Measurements from ENCODE around the gene ACAD10. TPM values are rescaled to one million over a fixed set of nuclear protein-coding genes. Genes with fewer than 3 reads are reported as not detected.

The ACAD10 gene
- total RNA-seq, 1 donor from 2014 or later: 45.1 TPM

GRCh38 chr12:111769599-111769998 is 83.7 kb downstream of the ACAD10 start:
- intact Hi-C loops (cut with micrococcal nuclease): loop anchor here (5.0 to 10.0 kb wide), 2 partner anchors 85 to 243 kb away; partner anchors contain the start of genes ACAD10, BRAP, ERP29 and TMEM116
- H3K36me3 Mint-ChIP-seq (ENCODE audit: low read depth): no peaks in the 10 kb centered on the region
- no peaks in the 10 kb centered on the region for H3K27me3 Mint-ChIP-seq
- no peak overlapping the region for H3K27ac Mint-ChIP-seq
- DNase-seq (no peak), ATAC-seq (ENCODE audit: low read depth) (no peak)
- no peak for TF ChIP-seq CTCF (IDR thresholded peaks at IDR 0.05)
- no peaks in the 10 kb centered on the region for H3K9me3 Mint-ChIP-seq
- peaks cover 46% of the 10 kb centered on the region for H3K4me1 Mint-ChIP-seq
- ChIA-PET POLR2A (interaction anchor here (0.7 kb wide), 1 partner anchor 8 kb away, joined by 7 read pairs; no protein-coding TSS in a partner anchor), CTCF (no interaction called here)
- H3K4me3 Mint-ChIP-seq: no peak overlapping the region

GRCh38 chr12:111773801-111774551 is 88.1 kb downstream of the ACAD10 start:
- no peak for TF ChIP-seq CTCF (IDR thresholded peaks at IDR 0.05)
- Mint-ChIP-seq H3K36me3 (ENCODE audit: low read depth) (peaks cover 4% of the 10 kb centered on the region), H3K27ac (peak overlapping the region; percentile 99), H3K27me3 (no peaks in the 10 kb centered on the region), H3K4me3 (peak overlapping the region; percentile 69), H3K4me1 (peaks cover 40% of the 10 kb centered on the region), H3K9me3 (no peaks in the 10 kb centered on the region)
- DNase-seq: no peak
- POLR2A ChIA-PET: interaction anchor here (2.5 to 3.3 kb wide), 3 partner anchors 9 to 15 kb away, joined by 19 to 73 read pairs (median 32); partner anchors contain the start of gene ALDH2
- CTCF ChIA-PET: interaction anchor here (1.6 to 2.3 kb wide), 3 partner anchors 11 to 39 kb away, joined by 6 to 12 read pairs (median 10); no protein-coding TSS in a partner anchor
- peak; percentile 54 for ATAC-seq (ENCODE audit: low read depth)
- intact Hi-C loops (cut with micrococcal nuclease): loop anchor here (2.0 kb wide), 1 partner anchor 13 kb away; no protein-coding TSS in a partner anchor

- ChIA-PET CTCF (interaction anchor here (0.6 to 2.3 kb wide), 6 partner anchors 9 to 476 kb away, joined by 3 to 12 read pairs (median 6); partner anchors contain the start of gene ALDH2), POLR2A (interaction anchor here (0.7 to 3.3 kb wide), 10 partner anchors 10 to 90 kb away, joined by 3 to 73 read pairs (median 5); partner anchors contain the start of genes ACAD10, ALDH2, BRAP and MAPKAPK5)
- DNase-seq: peak; percentile 75
- H3K36me3 Mint-ChIP-seq (ENCODE audit: low read depth): peaks cover 4% of the 10 kb centered on the region
- ATAC-seq (ENCODE audit: low read depth): peak; percentile 96
- H3K27me3 Mint-ChIP-seq: no peaks in the 10 kb centered on the region
- TF ChIP-seq CTCF (IDR thresholded peaks at IDR 0.05): no peak
- H3K27ac Mint-ChIP-seq: peak overlapping the region; percentile 99
- no peaks in the 10 kb centered on the region for H3K9me3 Mint-ChIP-seq
- peaks cover 40% of the 10 kb centered on the region for H3K4me1 Mint-ChIP-seq
- intact Hi-C loops (cut with micrococcal nuclease): loop anchor here (1.0 to 2.0 kb wide), 3 partner anchors 9 to 38 kb away; partner anchors contain the start of gene ALDH2
- H3K4me3 Mint-ChIP-seq: peak overlapping the region; percentile 82
Measured at GRCh38 chr12:111775205-111776193, 89.6 kb downstream of the ACAD10 start.

GRCh38 chr12:111776836-111777344 is 91.0 kb downstream of the ACAD10 start:
- Mint-ChIP-seq H3K4me3 (no peak overlapping the region), H3K9me3 (no peaks in the 10 kb centered on the region), H3K4me1 (peaks cover 40% of the 10 kb centered on the region), H3K27me3 (no peaks in the 10 kb centered on the region), H3K36me3 (ENCODE audit: low read depth) (peaks cover 8% of the 10 kb centered on the region), H3K27ac (no peak overlapping the region)
- ATAC-seq (ENCODE audit: low read depth): no peak
- DNase-seq: no peak
- CTCF ChIA-PET: interaction anchor here (1.2 kb wide), 1 partner anchor 9 kb away, joined by 3 read pairs; no protein-coding TSS in a partner anchor
- TF ChIP-seq CTCF (IDR thresholded peaks at IDR 0.05): no peak
- POLR2A ChIA-PET: interaction anchor here (0.6 to 3.3 kb wide), 4 partner anchors 12 to 321 kb away, joined by 6 to 73 read pairs (median 26); partner anchors contain the start of gene ALDH2
- intact Hi-C loops (cut with micrococcal nuclease): no loop called here

Data from activated B cell treated with CpG ODN at 0.5 μM for 24 hours (primary cell).